Activated T-cell treated with anti-CD3 and anti-CD28 coated beads, Interleukin-2, amount 50 U/mL, for 24 hours (primary cell): ENCODE measurements around the gene GABPB1.

ENCODE experiments used
- DNase-seq: peaks from one replicate; pipeline ENCODE4 v3.0.0-alpha.2; 2020
- H3K27ac Mint-ChIP-seq: 2 replicates; pipeline ENCODE4 v1.8.0; 2020; ENCODE audit warnings: mild to moderate bottlenecking, mixed read lengths
- H3K27me3 Mint-ChIP-seq: 2 replicates; pipeline ENCODE4 v1.8.0; 2020; ENCODE audit warnings: mixed read lengths
- H3K36me3 Mint-ChIP-seq: 2 replicates; pipeline ENCODE4 v1.8.0; 2020; ENCODE audit warnings: low read depth, mixed read lengths
- H3K4me1 Mint-ChIP-seq: 2 replicates; pipeline ENCODE4 v1.8.0; 2020; ENCODE audit warnings: low read depth, mixed read lengths
- H3K4me3 Mint-ChIP-seq: 2 replicates; pipeline ENCODE4 v1.8.0; 2020; ENCODE audit warnings: mild to moderate bottlenecking, moderate library complexity, mixed read lengths
- H3K9me3 Mint-ChIP-seq: 2 replicates; pipeline ENCODE4 v1.8.0; 2020; ENCODE audit warnings: mixed read lengths

Gene GABPB1

GRCh38 chr15:50277370-50277769 lies 77.6 kb downstream of the GABPB1 start:
- no peak overlapping the region for H3K27ac Mint-ChIP-seq
- H3K9me3 Mint-ChIP-seq, result no peaks in the 10 kb centered on the region
- peaks cover 33% of the 10 kb centered on the region for H3K4me1 Mint-ChIP-seq
- H3K27me3 Mint-ChIP-seq, result no peaks in the 10 kb centered on the region
- H3K4me3 Mint-ChIP-seq, result no peak overlapping the region
- peaks cover 38% of the 10 kb centered on the region for H3K36me3 Mint-ChIP-seq
- DNase-seq, result no peak

- Mint-ChIP-seq H3K4me3 (no peak overlapping the region), H3K36me3 (peaks cover 38% of the 10 kb centered on the region), H3K9me3 (no peaks in the 10 kb centered on the region), H3K27ac (peak overlapping the region; percentile 37), H3K4me1 (peaks cover 33% of the 10 kb centered on the region), H3K27me3 (no peaks in the 10 kb centered on the region)
- no peak for DNase-seq
Observed at GRCh38 chr15:50275908-50276307, 79.1 kb downstream of the GABPB1 start.

- no peaks in the 10 kb centered on the region for H3K27me3 Mint-ChIP-seq
- DNase-seq, result no peak
- H3K27ac Mint-ChIP-seq, result peak overlapping the region; percentile 38
- no peak overlapping the region for H3K4me3 Mint-ChIP-seq
- no peaks in the 10 kb centered on the region for H3K9me3 Mint-ChIP-seq
- H3K36me3 Mint-ChIP-seq, result peaks cover 33% of the 10 kb centered on the region
- H3K4me1 Mint-ChIP-seq, result peaks cover 33% of the 10 kb centered on the region
Observed at GRCh38 chr15:50275091-50275490, 79.9 kb downstream of the GABPB1 start.

- Mint-ChIP-seq H3K4me1 (peaks cover 19% of the 10 kb centered on the region), H3K27ac (no peak overlapping the region), H3K36me3 (no peaks in the 10 kb centered on the region), H3K9me3 (no peaks in the 10 kb centered on the region), H3K4me3 (no peak overlapping the region), H3K27me3 (no peaks in the 10 kb centered on the region)
- DNase-seq, result no peak
Observed at GRCh38 chr15:50267577-50267976, 87.4 kb downstream of the GABPB1 start.

GRCh38 chr15:50265620-50266019 lies 89.4 kb downstream of the GABPB1 start, which contains the start of gene HDC:
HDC (minus strand) TSS chr15:50265726; CDS start chr15:50265623, 103 bp downstream.
- Mint-ChIP-seq H3K36me3 (no peaks in the 10 kb centered on the region), H3K27ac (no peak within 1 kb of the TSS), H3K9me3 (no peaks in the 10 kb centered on the region), H3K27me3 (no peaks in the 10 kb centered on the region), H3K4me1 (peaks cover 38% of the 10 kb centered on the region), H3K4me3 (no peak within 1 kb of the TSS)
- DNase-seq, result no peak

GRCh38 chr15:50262533-50262932 lies 92.5 kb downstream of the GABPB1 start:
- H3K27me3 Mint-ChIP-seq, result no peaks in the 10 kb centered on the region
- H3K4me1 Mint-ChIP-seq, result peaks cover 62% of the 10 kb centered on the region
- peak; percentile 54 for DNase-seq
- peak overlapping the region; percentile 95 for H3K27ac Mint-ChIP-seq
- no peaks in the 10 kb centered on the region for H3K36me3 Mint-ChIP-seq
- H3K9me3 Mint-ChIP-seq, result no peaks in the 10 kb centered on the region
- H3K4me3 Mint-ChIP-seq, result no peak overlapping the region

GRCh38 chr15:50261981-50262380 lies 93.0 kb downstream of the GABPB1 start:
- Mint-ChIP-seq H3K36me3 (no peaks in the 10 kb centered on the region), H3K4me1 (peaks cover 64% of the 10 kb centered on the region), H3K9me3 (no peaks in the 10 kb centered on the region), H3K27me3 (no peaks in the 10 kb centered on the region), H3K4me3 (no peak overlapping the region), H3K27ac (peak overlapping the region; percentile 95)
- DNase-seq, result no peak

- no peak for DNase-seq
- no peaks in the 10 kb centered on the region for H3K27me3 Mint-ChIP-seq
- H3K36me3 Mint-ChIP-seq, result no peaks in the 10 kb centered on the region
- H3K4me1 Mint-ChIP-seq, result peaks cover 68% of the 10 kb centered on the region
- peak overlapping the region; percentile 95 for H3K27ac Mint-ChIP-seq
- H3K9me3 Mint-ChIP-seq, result no peaks in the 10 kb centered on the region
- H3K4me3 Mint-ChIP-seq, result peak overlapping the region; percentile 56
Observed at GRCh38 chr15:50260969-50261496, 94.0 kb downstream of the GABPB1 start.

- no peak overlapping the region for H3K4me3 Mint-ChIP-seq
- no peak for DNase-seq
- H3K9me3 Mint-ChIP-seq, result no peaks in the 10 kb centered on the region
- no peaks in the 10 kb centered on the region for H3K27me3 Mint-ChIP-seq
- no peaks in the 10 kb centered on the region for H3K36me3 Mint-ChIP-seq
- peak overlapping the region; percentile 55 for H3K27ac Mint-ChIP-seq
- H3K4me1 Mint-ChIP-seq, result peaks cover 64% of the 10 kb centered on the region
Observed at GRCh38 chr15:50259276-50259675, 95.7 kb downstream of the GABPB1 start.

GRCh38 chr15:50257924-50258323 lies 97.1 kb downstream of the GABPB1 start:
- Mint-ChIP-seq H3K9me3 (no peaks in the 10 kb centered on the region), H3K4me1 (peaks cover 53% of the 10 kb centered on the region), H3K27ac (no peak overlapping the region), H3K4me3 (no peak overlapping the region), H3K27me3 (no peaks in the 10 kb centered on the region), H3K36me3 (no peaks in the 10 kb centered on the region)
- DNase-seq, result no peak

- H3K27me3 Mint-ChIP-seq, result no peaks in the 10 kb centered on the region
- H3K36me3 Mint-ChIP-seq, result no peaks in the 10 kb centered on the region
- H3K4me3 Mint-ChIP-seq, result no peak overlapping the region
- peaks cover 47% of the 10 kb centered on the region for H3K4me1 Mint-ChIP-seq
- no peak overlapping the region for H3K27ac Mint-ChIP-seq
- DNase-seq, result no peak
- H3K9me3 Mint-ChIP-seq, result no peaks in the 10 kb centered on the region
Observed at GRCh38 chr15:50257332-50257731, 97.7 kb downstream of the GABPB1 start.

GRCh38 chr15:50256188-50257041 lies 98.6 kb downstream of the GABPB1 start:
- Mint-ChIP-seq H3K27ac (no peak overlapping the region), H3K4me1 (peaks cover 38% of the 10 kb centered on the region)

GRCh38 chr15:50252556-50252955 lies 102.4 kb downstream of the GABPB1 start:
- peaks cover 4% of the 10 kb centered on the region for H3K27me3 Mint-ChIP-seq
- no peaks in the 10 kb centered on the region for H3K9me3 Mint-ChIP-seq
- DNase-seq, result no peak
- H3K27ac Mint-ChIP-seq, result no peak overlapping the region
- peaks cover 25% of the 10 kb centered on the region for H3K4me1 Mint-ChIP-seq
- no peaks in the 10 kb centered on the region for H3K36me3 Mint-ChIP-seq
- H3K4me3 Mint-ChIP-seq, result no peak overlapping the region

More at GRCh38 chr15:50256188-50257041, 98.6 kb downstream of the GABPB1 start:
- Mint-ChIP-seq H3K36me3 (no peaks in the 10 kb centered on the region), H3K27me3 (peaks cover 2% of the 10 kb centered on the region), H3K4me3 (no peak overlapping the region), H3K9me3 (no peaks in the 10 kb centered on the region)
- no peak for DNase-seq

GRCh38 chr15:50251638-50252182 lies 103.3 kb downstream of the GABPB1 start:
- DNase-seq, result no peak
- Mint-ChIP-seq H3K9me3 (no peaks in the 10 kb centered on the region), H3K36me3 (no peaks in the 10 kb centered on the region), H3K27ac (no peak overlapping the region), H3K27me3 (peaks cover 4% of the 10 kb centered on the region), H3K4me3 (no peak overlapping the region), H3K4me1 (peaks cover 21% of the 10 kb centered on the region)
